H1 (cell line): ENCODE data around the gene LMTK2. TPM values are rescaled to one million over a fixed set of nuclear protein-coding genes. Genes with fewer than 3 reads are reported as not detected.

ENCODE experiments used
- CTCF ChIA-PET: fragments of 300-600 bp; sonication (Branson Sonifier 250); formaldehyde crosslinking; loops from one replicate; lab custom pipeline; 2021; ENCODE audit not compliant: partially characterized antibody; lab: Charles Lee
- POLR2A ChIA-PET: fragments of 300-600 bp; sonication (Branson Sonifier 250); formaldehyde crosslinking; loops from one replicate; lab custom pipeline; 2021; ENCODE audit warnings: inconsistent platforms; ENCODE audit not compliant: partially characterized antibody; lab: Charles Lee
- DNase-seq, 2 experiments: peaks; one replicate each; pipeline versions ENCODE4 v3.0.0 to v3.0.0-alpha.2; 2010 to 2022; ENCODE audit warnings: low spot score in 2 of 2, low read depth in 1 of 2, mixed read lengths in 1 of 2
- FAIRE-seq: peaks from 2 replicates; lab custom pipeline; 2011; peaks lifted over from hg19 to GRCh38; lab: Jason Lieb, UNC
- H2AFZ ChIP-seq: 2 replicates; pipeline ENCODE4 v1.8.1; 2012; ENCODE audit warnings: low read length, inconsistent platforms
- H2AK5ac ChIP-seq: 2 replicates; pipeline ENCODE4 v1.6.1; 2013; ENCODE audit warnings: low read depth, low read length
- H2BK120ac ChIP-seq: replicated peaks from 2 replicates; pipeline ENCODE3; 2013; ENCODE audit warnings: low read depth, low read length, inconsistent platforms
- H2BK12ac ChIP-seq: 2 replicates; pipeline ENCODE4 v1.6.1; 2013; ENCODE audit warnings: low read depth, low read length
- H2BK15ac ChIP-seq: 2 replicates; pipeline ENCODE4 v1.6.1; 2013; ENCODE audit warnings: low read length
- H2BK20ac ChIP-seq: 2 replicates; pipeline ENCODE4 v1.6.1; 2013; ENCODE audit warnings: low read length
- H2BK5ac ChIP-seq: 2 replicates; pipeline ENCODE4 v1.6.1; 2013; ENCODE audit warnings: low read depth, low read length
- H3K14ac ChIP-seq: 2 replicates; pipeline ENCODE4 v1.6.1; 2013; ENCODE audit warnings: inconsistent platforms; ENCODE audit not compliant: insufficient read length
- H3K18ac ChIP-seq: 2 replicates; pipeline ENCODE4 v1.6.1; 2013; ENCODE audit warnings: low read length; ENCODE audit errors: extremely low read depth
- H3K23ac ChIP-seq: 2 replicates; pipeline ENCODE4 v1.6.1; 2013; ENCODE audit warnings: inconsistent platforms; ENCODE audit not compliant: insufficient read length
- H3K23me2 ChIP-seq: 2 replicates; pipeline ENCODE4 v1.6.1; 2013; ENCODE audit warnings: low read depth, low read length
- H3K27ac ChIP-seq: 2 replicates; pipeline ENCODE4 v1.6.1; 2011; ENCODE audit warnings: low read depth, low read length, inconsistent platforms
- H3K27me3 ChIP-seq, 4 experiments: replicated peaks in 1 of 4; 1 replicate in 1 of 4; 2 replicates in 3 of 4; pipeline versions ENCODE4 v1.6.1 to v1.8.1; 2011 to 2013; ENCODE audit warnings: low read length in 3 of 4, mild to moderate bottlenecking in 3 of 4, inconsistent platforms in 2 of 4, mixed read lengths in 2 of 4, moderate library complexity in 1 of 4; ENCODE audit not compliant: control insufficient read depth in 3 of 4, insufficient read depth in 3 of 4; ENCODE audit errors: extremely low read depth in 1 of 4
- H3K36me3 ChIP-seq, 4 experiments: 2 replicates each; pipeline versions ENCODE4 v1.6.1 to v1.8.1; 2011 to 2013; ENCODE audit warnings: mild to moderate bottlenecking in 4 of 4, low read length in 3 of 4, moderate library complexity in 2 of 4, control low read depth in 1 of 4, inconsistent platforms in 1 of 4; ENCODE audit not compliant: insufficient read depth in 4 of 4, control insufficient read depth in 2 of 4
- H3K4ac ChIP-seq: replicated peaks from 2 replicates; pipeline ENCODE3; 2013; ENCODE audit warnings: low read length, low read depth, mixed read lengths, inconsistent platforms; ENCODE audit not compliant: insufficient read length
- H3K4me1 ChIP-seq, 4 experiments: replicated peaks in 1 of 4; 1 replicate in 1 of 4; 2 replicates in 3 of 4; pipeline versions ENCODE4 v1.6.1 to v1.8.1; 2011 to 2013; ENCODE audit warnings: low read length in 3 of 4, inconsistent platforms in 2 of 4, mixed read lengths in 1 of 4; ENCODE audit not compliant: insufficient read depth in 4 of 4, control insufficient read depth in 3 of 4
- H3K4me2 ChIP-seq, 2 experiments: 2 replicates each; pipeline versions ENCODE4 v1.6.1 to v1.8.1; 2011 to 2013; ENCODE audit warnings: low read depth in 2 of 2, low read length in 2 of 2, control low read depth in 1 of 2, inconsistent platforms in 1 of 2, mild to moderate bottlenecking in 1 of 2; ENCODE audit not compliant: insufficient read depth in 1 of 2
- H3K4me3 ChIP-seq, 4 experiments: fragments of 200-600, 300-600 bp in 1 of 4; sonication (generic), shearing (Covaris generic), sonication (Bioruptor Twin) in 1 of 4; 2 replicates each; pipeline versions ENCODE4 v1.5.1 to v1.8.1; 2011 to 2016; ENCODE audit warnings: low read length in 4 of 4, low read depth in 3 of 4, control low read depth in 2 of 4, inconsistent platforms in 2 of 4, mild to moderate bottlenecking in 2 of 4, mixed read lengths in 1 of 4, moderate library complexity in 1 of 4; ENCODE audit not compliant: insufficient read depth in 2 of 4; ENCODE audit errors: extremely low read depth in 1 of 4
- H3K56ac ChIP-seq: replicated peaks from 2 replicates; pipeline ENCODE3; 2013; ENCODE audit warnings: low read depth, mild to moderate bottlenecking, mixed read lengths, low read length, inconsistent platforms; ENCODE audit not compliant: insufficient read length
- H3K79me1 ChIP-seq: 2 replicates; pipeline ENCODE4 v1.6.1; 2013; ENCODE audit warnings: low read depth, low read length, control low read depth
- H3K79me2 ChIP-seq, 2 experiments: 2 replicates each; pipeline versions ENCODE4 v1.6.1 to v1.8.1; 2012 to 2013; ENCODE audit warnings: low read length in 2 of 2, mild to moderate bottlenecking in 2 of 2, inconsistent platforms in 1 of 2; ENCODE audit not compliant: insufficient read depth in 2 of 2, control insufficient read depth in 1 of 2
- H3K9ac ChIP-seq, 4 experiments: replicated peaks in 1 of 4; 1 replicate in 1 of 4; 2 replicates in 3 of 4; pipeline versions ENCODE4 v1.6.1 to v1.8.1; 2011 to 2013; ENCODE audit warnings: low read depth in 3 of 4, low read length in 3 of 4, control low read depth in 2 of 4, mild to moderate bottlenecking in 2 of 4, moderate library complexity in 2 of 4, inconsistent platforms in 1 of 4; ENCODE audit errors: extremely low read depth in 1 of 4
- H3K9me3 ChIP-seq, 2 experiments: 2 replicates each; pipeline versions ENCODE4 v1.6.1 to v1.8.1; 2012 to 2013; ENCODE audit warnings: mild to moderate bottlenecking in 2 of 2, moderate library complexity in 2 of 2, control low read depth in 1 of 2, inconsistent platforms in 1 of 2, low read depth in 1 of 2, low read length in 1 of 2, mixed read lengths in 1 of 2; ENCODE audit not compliant: insufficient read depth in 2 of 2
- H4K20me1 ChIP-seq, 2 experiments: replicated peaks in 1 of 2; 2 replicates each; pipeline versions ENCODE3 to v1.8.1; 2011 to 2013; ENCODE audit warnings: inconsistent platforms in 2 of 2, low read length in 2 of 2, mild to moderate bottlenecking in 1 of 2; ENCODE audit not compliant: insufficient read depth in 2 of 2, control insufficient read depth in 1 of 2
- H4K5ac ChIP-seq: 2 replicates; pipeline ENCODE4 v1.6.1; 2013; ENCODE audit warnings: low read length, low read depth, mixed read lengths, inconsistent platforms; ENCODE audit not compliant: insufficient read length
- H4K8ac ChIP-seq: 2 replicates; pipeline ENCODE4 v1.8.0; 2013; ENCODE audit warnings: mild to moderate bottlenecking, moderate library complexity, low read length, inconsistent platforms; ENCODE audit not compliant: insufficient read depth; ENCODE audit errors: extremely low read depth
- H4K91ac ChIP-seq: replicated peaks from 2 replicates; pipeline ENCODE3; 2013; ENCODE audit warnings: low read length, mixed read lengths, inconsistent platforms; ENCODE audit not compliant: insufficient read length
- ATF2 ChIP-seq: IDR thresholded peaks from 2 replicates; pipeline ENCODE4 v1.6.1; 2012; ENCODE audit warnings: low read length, inconsistent platforms
- CBX8 ChIP-seq: fragments of 300-800, 300-1000 bp; sonication (generic); IDR thresholded peaks from 2 replicates; pipeline ENCODE4 v1.7.1; 2016; ENCODE audit warnings: low read depth, low read length, borderline replicate concordance
- EZH2 ChIP-seq: fragments of 200-600 bp; sonication (generic); IDR thresholded peaks from 2 replicates; pipeline ENCODE4 v1.7.1; 2012; ENCODE audit warnings: low read depth, mild to moderate bottlenecking, moderate library complexity, low read length, inconsistent platforms; ENCODE audit not compliant: severe bottlenecking
- GABPA ChIP-seq: IDR thresholded peaks from 2 replicates; pipeline ENCODE4 v1.6.1; 2011; ENCODE audit warnings: mild to moderate bottlenecking, low read length, moderate library complexity, borderline replicate concordance; ENCODE audit not compliant: insufficient read depth
- JUND ChIP-seq: IDR thresholded peaks from 2 replicates; pipeline ENCODE4 v1.6.1; 2011; ENCODE audit warnings: mild to moderate bottlenecking, improper control_type of control experiment, low read length
- KDM5A ChIP-seq: fragments of 200-600 bp; IDR thresholded peaks from 2 replicates; pipeline ENCODE4 v1.7.1; 2012; ENCODE audit warnings: mild to moderate bottlenecking, low read length, inconsistent platforms, mixed read lengths
- MAX ChIP-seq: IDR thresholded peaks from 2 replicates; pipeline ENCODE4 v1.6.1; 2012; ENCODE audit warnings: inconsistent platforms
- POLR2A ChIP-seq, 2 experiments: IDR thresholded peaks; 1 replicate in 1 of 2; 2 replicates in 1 of 2; pipeline ENCODE4 v1.6.1; 2011; ENCODE audit warnings: low read depth in 2 of 2, low read length in 2 of 2, mild to moderate bottlenecking in 2 of 2; ENCODE audit errors: control extremely low read depth in 1 of 2
- POLR2AphosphoS5 ChIP-seq: IDR thresholded peaks from 2 replicates; pipeline ENCODE4 v1.6.1; 2011; ENCODE audit warnings: low read depth, low read length
- RNF2 ChIP-seq: fragments of 200-900, 300-1000 bp; sonication (generic); IDR thresholded peaks from 2 replicates; pipeline ENCODE4 v1.7.1; 2016; ENCODE audit warnings: borderline replicate concordance, low read depth, mild to moderate bottlenecking, antibody characterized with exemption, low read length; ENCODE audit not compliant: poor library complexity, severe bottlenecking; ENCODE audit errors: missing control alignments
- RXRA ChIP-seq: IDR thresholded peaks from 2 replicates; pipeline ENCODE4 v1.6.1; 2011; ENCODE audit warnings: low read depth, mild to moderate bottlenecking, low read length, moderate library complexity; ENCODE audit not compliant: insufficient read depth
- WGBS, 2 experiments: shearing (Covaris generic) in 1 of 2; methylation state at CpG; one replicate each; pipeline versions ENCODE4 v1.1.6 to v1.1.7; 2013 to 2015; ENCODE audit warnings: low lambda C conversion rate in 2 of 2, mixed read lengths in 2 of 2, inconsistent platforms in 1 of 2, low coverage in 1 of 2, missing lambda C conversion rate in 1 of 2; ENCODE audit not compliant: insufficient replicate concordance in 2 of 2, insufficient coverage in 1 of 2, insufficient read length in 1 of 2; ENCODE audit errors: extremely low coverage in 1 of 2, missing lambda C conversion rate in 1 of 2; 5-methylcytosine and 5-hydroxymethylcytosine counted together
- polyA plus RNA-seq, 7 experiments: library from polyadenylated mRNA; depleted of rRNA in 3 of 7; stranded (reverse) in 5 of 7; unstranded in 2 of 7; fragments of >200 nt in 5 of 7; fragments of 200-250 nt in 2 of 7; gene quantifications; 1 replicate in 5 of 7; 2 replicates in 1 of 7; 4 replicates in 1 of 7; pipeline versions ENCODE4 v1.2.1 to v1.2.3, GENCODE V29; 2011 to 2013; ENCODE audit warnings: missing spikeins in 2 of 7, mixed read lengths in 2 of 7
- total RNA-seq: library from RNA; stranded (reverse); fragmentation: NEBNext Ultra II Directional; extraction: Animal tissue kit (Norgen Biotek cat#: 25700); gene quantifications from 2 replicates; pipeline ENCODE4 v1.2.1, GENCODE V29; 2021

Gene LMTK2
- total and polyA plus RNA-seq, 2 of the 8 experiments (the other 6 are each of a cell fraction or from before 2014, with no cell fraction given): 9.7 to 30.7 TPM

GRCh38 chr7:98225913-98226614, 119.4 kb downstream of the LMTK2 start:
- CTCF ChIA-PET: interaction anchor here (1.0 to 1.7 kb wide), 3 partner anchors 22 to 158 kb away, joined by 3 to 4 read pairs (median 3); no protein-coding TSS in a partner anchor
- TF ChIP-seq RNF2 (no peak), MAX (no peak), POLR2AphosphoS5 (no peak), RXRA (no peak), POLR2A (IDR thresholded peaks at IDR 0.05; ENCODE audit: control extremely low read depth in 1 of 2, low read depth in 2 of 2, low read length in 2 of 2) (no peak), JUND (no peak), GABPA (no peak), EZH2 (no peak), CBX8 (no peak), KDM5A (no peak), ATF2 (no peak)

More at GRCh38 chr7:98225913-98226614, 119.4 kb downstream of the LMTK2 start:
- no peak overlapping the region for H2BK5ac ChIP-seq
- H2AK5ac ChIP-seq: no peak overlapping the region
- no peaks in the 10 kb centered on the region; a peak in 2 of 7 replicates for H3K4me1 ChIP-seq
- H2BK15ac ChIP-seq: no peak overlapping the region
- H3K56ac ChIP-seq: no peak overlapping the region
- H2BK20ac ChIP-seq: no peak overlapping the region
- H3K23me2 ChIP-seq: no peaks in the 10 kb centered on the region
- H3K79me1 ChIP-seq: no peaks in the 10 kb centered on the region
- FAIRE-seq (no peak), DNase-seq (no peak)
- no peak overlapping the region for H3K14ac ChIP-seq
- H3K23ac ChIP-seq: no peak overlapping the region
- H3K9ac ChIP-seq: no peak overlapping the region
- H2BK12ac ChIP-seq: no peak overlapping the region
- no peak overlapping the region for H2AFZ ChIP-seq
- no peaks in the 10 kb centered on the region for H3K79me2 ChIP-seq
- H3K27me3 ChIP-seq: no peaks in the 10 kb centered on the region
- no peak overlapping the region for H3K4me3 ChIP-seq
- H3K36me3 ChIP-seq: no peaks in the 10 kb centered on the region
- H3K27ac ChIP-seq: no peak overlapping the region
- H3K4ac ChIP-seq: no peak overlapping the region
- POLR2A ChIA-PET: no interaction called here
- no peak overlapping the region for H4K5ac ChIP-seq
- no peak overlapping the region for H3K4me2 ChIP-seq
- H4K20me1 ChIP-seq: peaks cover 2 to 4% of the 10 kb centered on the region in 2 experiments
- 88% methylated on average over 15 of the region's 16 CpGs; no CpG with 5 or more reads in 1 of the 2 experiments for WGBS, 2 experiments
- H2BK120ac ChIP-seq: no peak overlapping the region
- H4K91ac ChIP-seq: no peak overlapping the region
- no peak overlapping the region; the same call in 1 of the 2 replicates for H4K8ac ChIP-seq
- H3K9me3 ChIP-seq: no peaks in the 10 kb centered on the region
- H3K18ac ChIP-seq: no peak overlapping the region
